Breast epithelium (tissue), 4 donors: ENCODE results near the gene PTPRG. TPM values are rescaled to one million over a fixed set of nuclear protein-coding genes. Genes with fewer than 3 reads are reported as not detected.

Source experiments
- DNase-seq, 2 donors: peaks; one replicate each; pipeline ENCODE4 v3.0.0-alpha.2; 2019; ENCODE audit warnings: low spot score in 2 of 2
- H3K27ac ChIP-seq, 2 donors: fragments of 200-600 bp; sonication (generic) in 1 of 2; one replicate each; pipeline ENCODE4 v1.5.1; 2016 to 2019; ENCODE audit warnings: mild to moderate bottlenecking in 1 of 2
- H3K27me3 ChIP-seq, 2 donors: fragments of 200-600 bp; sonication (generic) in 1 of 2; one replicate each; pipeline versions ENCODE4 v1.5.1 to v1.6.0; 2017 to 2019; ENCODE audit warnings: control low read depth in 1 of 2, mild to moderate bottlenecking in 1 of 2
- H3K36me3 ChIP-seq: fragments of 200-600 bp; one replicate; pipeline ENCODE4 v1.5.1; 2019
- H3K4me1 ChIP-seq, 2 donors: fragments of 200-600 bp; sonication (generic); one replicate each; pipeline ENCODE4 v1.5.1; 2016 to 2019; ENCODE audit warnings: control low read depth in 1 of 2
- H3K4me3 ChIP-seq, 3 donors: fragments of 200-600 bp; sonication (generic); 1 replicate in 2 of 3; 2 replicates in 1 of 3; pipeline ENCODE4 v1.5.1; 2016 to 2019; ENCODE audit warnings: mild to moderate bottlenecking in 3 of 3, moderate library complexity in 2 of 3
- H3K9me3 ChIP-seq, 2 donors: fragments of 200-600 bp; sonication (generic) in 1 of 2; one replicate each; pipeline ENCODE4 v1.5.1; 2016 to 2019; ENCODE audit warnings: control low read depth in 1 of 2
- CTCF ChIP-seq, 3 donors: fragments of 450-650 bp; IDR thresholded peaks; one replicate each; pipeline ENCODE4 v1.5.1; 2016 to 2017; ENCODE audit warnings: antibody characterized with exemption in 3 of 3, mild to moderate bottlenecking in 3 of 3, moderate library complexity in 3 of 3
- POLR2A ChIP-seq: fragments of 450-650 bp; IDR thresholded peaks from one replicate; pipeline ENCODE4 v1.6.1; 2016; ENCODE audit warnings: antibody characterized with exemption, mild to moderate bottlenecking, moderate library complexity
- POLR2AphosphoS5 ChIP-seq, 3 donors: sonication (generic); formaldehyde crosslinking; IDR thresholded peaks; one replicate each; pipeline ENCODE4 v1.6.1; 2017; ENCODE audit warnings: antibody characterized with exemption in 3 of 3
- intact Hi-C: fragments of 100-400 bp; cut with DNase I; formaldehyde crosslinking; loops from one replicate; pipeline ENCODE4 v1.15.1; 2023; ENCODE audit warnings: low total_unique reads
- total RNA-seq, 3 donors: library from RNA; depleted of rRNA; stranded (reverse); fragments of >200 nt; gene quantifications; one replicate each; pipeline ENCODE4 v1.1.0, GENCODE V29; 2016

PTPRG gene
- total RNA-seq, 3 donors from 2014 or later = 42.3 to 179 (median 61.6) TPM

- Histone ChIP-seq H3K36me3 (no peaks in the 10 kb centered on the region), H3K9me3 (no peaks in the 10 kb centered on the region), H3K27ac (no peak overlapping the region), H3K4me3 (no peak overlapping the region), H3K4me1 (no peaks in the 10 kb centered on the region), H3K27me3 (no peaks in the 10 kb centered on the region)
- intact Hi-C loops = no loop called here
- DNase-seq = no peak
- TF ChIP-seq POLR2AphosphoS5 (IDR thresholded peaks at IDR 0.05) (no peak), POLR2A (no peak), CTCF (IDR thresholded peaks at IDR 0.05) (no peak)
Measured at GRCh38 chr3:62027796-62028195, 466.4 kb downstream of the PTPRG start.

GRCh38 chr3:62028236-62028635, 466.9 kb downstream of the PTPRG start:
- DNase-seq = no peak
- Histone ChIP-seq H3K4me1 (no peaks in the 10 kb centered on the region), H3K27ac (no peak overlapping the region), H3K36me3 (no peaks in the 10 kb centered on the region), H3K4me3 (no peak overlapping the region), H3K9me3 (no peaks in the 10 kb centered on the region), H3K27me3 (no peaks in the 10 kb centered on the region)
- TF ChIP-seq POLR2A = no peak
- no peak for TF ChIP-seq POLR2AphosphoS5 (IDR thresholded peaks at IDR 0.05)
- no peak for TF ChIP-seq CTCF (IDR thresholded peaks at IDR 0.05)
- intact Hi-C loops = no loop called here

GRCh38 chr3:62032738-62033137, 471.4 kb downstream of the PTPRG start:
- Histone ChIP-seq H3K27ac (no peak overlapping the region), H3K27me3 (no peaks in the 10 kb centered on the region), H3K9me3 (no peaks in the 10 kb centered on the region), H3K36me3 (no peaks in the 10 kb centered on the region), H3K4me3 (no peak overlapping the region), H3K4me1 (no peaks in the 10 kb centered on the region)
- intact Hi-C loops = no loop called here
- TF ChIP-seq POLR2AphosphoS5 (IDR thresholded peaks at IDR 0.05) = no peak
- TF ChIP-seq CTCF (IDR thresholded peaks at IDR 0.05) = no peak
- TF ChIP-seq POLR2A = no peak
- DNase-seq = no peak

- H3K4me1 ChIP-seq = no peaks in the 10 kb centered on the region
- intact Hi-C loops = no loop called here
Measured at GRCh38 chr3:62035402-62036057, 474.2 kb downstream of the PTPRG start.

More at GRCh38 chr3:62035402-62036057, 474.2 kb downstream of the PTPRG start:
- TF ChIP-seq POLR2A (no peak), CTCF (IDR thresholded peaks at IDR 0.05) (no peak), POLR2AphosphoS5 (IDR thresholded peaks at IDR 0.05) (no peak)
- Histone ChIP-seq H3K36me3 (no peaks in the 10 kb centered on the region), H3K9me3 (no peaks in the 10 kb centered on the region), H3K4me3 (no peak overlapping the region), H3K27me3 (no peaks in the 10 kb centered on the region), H3K27ac (no peak overlapping the region)
- DNase-seq = no peak
